Testis (tissue), 2 donors: ENCODE data around the gene SLC22A12.

ENCODE experiments used
- POLR2A ChIP-seq: fragments of 450-650 bp; IDR thresholded peaks from one replicate; pipeline ENCODE4 v1.6.1; 2017; ENCODE audit warnings: antibody characterized with exemption, mild to moderate bottlenecking, moderate library complexity
- TF ChIP-seq, protein P1 (sequence below), 3 experiments: fragments of 450-650 bp in 2 of 3; fragments of 200-600 bp in 1 of 3; sonication (generic) in 1 of 3; IDR thresholded peaks; one replicate each; pipeline ENCODE4 v1.5.1; 2016 to 2019; ENCODE audit warnings: antibody characterized with exemption in 3 of 3, mild to moderate bottlenecking in 2 of 3, moderate library complexity in 1 of 3

DNA sequence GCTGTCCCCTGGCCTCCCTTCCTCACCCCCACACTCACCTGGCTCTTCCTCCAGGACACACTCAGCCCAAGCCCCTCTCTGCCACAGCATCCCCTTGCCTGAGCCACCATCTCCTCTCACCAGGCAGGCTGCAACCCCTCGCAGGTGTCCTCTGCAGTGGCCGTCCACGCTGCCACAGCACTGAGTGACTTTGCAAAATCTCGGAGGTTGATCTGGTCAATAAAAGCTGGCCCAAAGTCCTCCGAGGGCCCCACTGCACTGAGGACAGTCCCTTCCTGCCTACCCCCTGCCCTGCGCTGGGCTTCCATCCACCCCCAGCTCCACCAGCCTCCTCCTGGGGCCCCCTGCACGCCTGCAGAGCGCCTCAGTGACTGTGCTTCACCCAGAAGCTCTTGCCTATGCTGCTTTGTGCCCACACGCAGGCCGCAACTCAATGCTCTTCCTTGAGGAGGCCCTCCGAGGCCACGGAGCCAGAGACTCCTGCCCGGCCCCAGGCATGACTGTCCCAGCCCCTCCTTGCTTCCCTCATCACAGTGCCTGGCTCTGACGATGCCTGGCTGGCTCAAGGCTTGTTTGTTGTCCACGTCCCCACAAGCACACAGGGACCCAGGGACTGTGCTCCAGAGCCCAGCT is 30.8 kb upstream of the SLC22A12 start:
- TF ChIP-seq, protein P1, sequence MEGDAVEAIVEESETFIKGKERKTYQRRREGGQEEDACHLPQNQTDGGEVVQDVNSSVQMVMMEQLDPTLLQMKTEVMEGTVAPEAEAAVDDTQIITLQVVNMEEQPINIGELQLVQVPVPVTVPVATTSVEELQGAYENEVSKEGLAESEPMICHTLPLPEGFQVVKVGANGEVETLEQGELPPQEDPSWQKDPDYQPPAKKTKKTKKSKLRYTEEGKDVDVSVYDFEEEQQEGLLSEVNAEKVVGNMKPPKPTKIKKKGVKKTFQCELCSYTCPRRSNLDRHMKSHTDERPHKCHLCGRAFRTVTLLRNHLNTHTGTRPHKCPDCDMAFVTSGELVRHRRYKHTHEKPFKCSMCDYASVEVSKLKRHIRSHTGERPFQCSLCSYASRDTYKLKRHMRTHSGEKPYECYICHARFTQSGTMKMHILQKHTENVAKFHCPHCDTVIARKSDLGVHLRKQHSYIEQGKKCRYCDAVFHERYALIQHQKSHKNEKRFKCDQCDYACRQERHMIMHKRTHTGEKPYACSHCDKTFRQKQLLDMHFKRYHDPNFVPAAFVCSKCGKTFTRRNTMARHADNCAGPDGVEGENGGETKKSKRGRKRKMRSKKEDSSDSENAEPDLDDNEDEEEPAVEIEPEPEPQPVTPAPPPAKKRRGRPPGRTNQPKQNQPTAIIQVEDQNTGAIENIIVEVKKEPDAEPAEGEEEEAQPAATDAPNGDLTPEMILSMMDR (IDR thresholded peaks at IDR 0.05): no peak
- no peak for TF ChIP-seq POLR2A
